Measurements from ENCODE around the gene ARID3A.

DNA sequence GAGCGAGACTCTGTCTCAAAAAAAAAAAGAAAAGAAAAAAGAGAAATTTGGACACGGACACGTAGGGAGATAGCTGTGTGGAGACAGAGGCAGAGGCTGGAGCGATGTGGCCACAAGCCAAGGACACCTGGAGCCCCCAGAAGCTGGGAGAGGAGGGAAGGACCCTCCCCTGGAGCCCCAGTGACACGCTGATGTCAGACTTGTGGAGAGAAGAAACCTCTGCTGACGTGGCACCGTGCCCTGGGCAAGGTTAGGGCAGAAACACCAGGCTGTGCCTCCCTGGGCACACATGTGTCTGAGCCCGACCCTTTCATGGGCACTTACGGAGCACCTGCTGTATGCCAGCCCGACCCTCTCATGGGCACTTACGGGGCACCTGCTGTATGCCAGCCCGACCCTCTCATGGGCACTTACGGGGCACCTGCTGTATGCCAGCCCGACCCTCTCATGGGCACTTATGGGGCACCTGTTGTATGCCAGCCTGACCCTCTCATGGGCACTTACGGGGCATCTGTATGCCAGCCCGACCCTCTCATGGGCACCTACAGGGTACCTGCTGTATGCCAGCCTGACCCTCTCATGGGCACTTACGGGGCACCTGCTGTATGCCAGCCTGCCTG lies 17.8 kb downstream of the ARID3A start:
- TF ChIP-seq, protein P1, sequence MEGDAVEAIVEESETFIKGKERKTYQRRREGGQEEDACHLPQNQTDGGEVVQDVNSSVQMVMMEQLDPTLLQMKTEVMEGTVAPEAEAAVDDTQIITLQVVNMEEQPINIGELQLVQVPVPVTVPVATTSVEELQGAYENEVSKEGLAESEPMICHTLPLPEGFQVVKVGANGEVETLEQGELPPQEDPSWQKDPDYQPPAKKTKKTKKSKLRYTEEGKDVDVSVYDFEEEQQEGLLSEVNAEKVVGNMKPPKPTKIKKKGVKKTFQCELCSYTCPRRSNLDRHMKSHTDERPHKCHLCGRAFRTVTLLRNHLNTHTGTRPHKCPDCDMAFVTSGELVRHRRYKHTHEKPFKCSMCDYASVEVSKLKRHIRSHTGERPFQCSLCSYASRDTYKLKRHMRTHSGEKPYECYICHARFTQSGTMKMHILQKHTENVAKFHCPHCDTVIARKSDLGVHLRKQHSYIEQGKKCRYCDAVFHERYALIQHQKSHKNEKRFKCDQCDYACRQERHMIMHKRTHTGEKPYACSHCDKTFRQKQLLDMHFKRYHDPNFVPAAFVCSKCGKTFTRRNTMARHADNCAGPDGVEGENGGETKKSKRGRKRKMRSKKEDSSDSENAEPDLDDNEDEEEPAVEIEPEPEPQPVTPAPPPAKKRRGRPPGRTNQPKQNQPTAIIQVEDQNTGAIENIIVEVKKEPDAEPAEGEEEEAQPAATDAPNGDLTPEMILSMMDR (IDR thresholded peaks at IDR 0.05): no peak
- no peak for TF ChIP-seq TCF7 (CRISPR knock-in tag; IDR thresholded peaks at IDR 0.05; ENCODE audit: low read depth)
- TF ChIP-seq NFE2L1 (CRISPR knock-in tag; IDR thresholded peaks at IDR 0.05): no peak
- no peak for TF ChIP-seq ELF4 (CRISPR knock-in tag; IDR thresholded peaks at IDR 0.05; ENCODE audit: low read depth)
- no peak for TF ChIP-seq JUN (CRISPR knock-in tag; IDR thresholded peaks at IDR 0.05)
- TF ChIP-seq, protein P2, sequence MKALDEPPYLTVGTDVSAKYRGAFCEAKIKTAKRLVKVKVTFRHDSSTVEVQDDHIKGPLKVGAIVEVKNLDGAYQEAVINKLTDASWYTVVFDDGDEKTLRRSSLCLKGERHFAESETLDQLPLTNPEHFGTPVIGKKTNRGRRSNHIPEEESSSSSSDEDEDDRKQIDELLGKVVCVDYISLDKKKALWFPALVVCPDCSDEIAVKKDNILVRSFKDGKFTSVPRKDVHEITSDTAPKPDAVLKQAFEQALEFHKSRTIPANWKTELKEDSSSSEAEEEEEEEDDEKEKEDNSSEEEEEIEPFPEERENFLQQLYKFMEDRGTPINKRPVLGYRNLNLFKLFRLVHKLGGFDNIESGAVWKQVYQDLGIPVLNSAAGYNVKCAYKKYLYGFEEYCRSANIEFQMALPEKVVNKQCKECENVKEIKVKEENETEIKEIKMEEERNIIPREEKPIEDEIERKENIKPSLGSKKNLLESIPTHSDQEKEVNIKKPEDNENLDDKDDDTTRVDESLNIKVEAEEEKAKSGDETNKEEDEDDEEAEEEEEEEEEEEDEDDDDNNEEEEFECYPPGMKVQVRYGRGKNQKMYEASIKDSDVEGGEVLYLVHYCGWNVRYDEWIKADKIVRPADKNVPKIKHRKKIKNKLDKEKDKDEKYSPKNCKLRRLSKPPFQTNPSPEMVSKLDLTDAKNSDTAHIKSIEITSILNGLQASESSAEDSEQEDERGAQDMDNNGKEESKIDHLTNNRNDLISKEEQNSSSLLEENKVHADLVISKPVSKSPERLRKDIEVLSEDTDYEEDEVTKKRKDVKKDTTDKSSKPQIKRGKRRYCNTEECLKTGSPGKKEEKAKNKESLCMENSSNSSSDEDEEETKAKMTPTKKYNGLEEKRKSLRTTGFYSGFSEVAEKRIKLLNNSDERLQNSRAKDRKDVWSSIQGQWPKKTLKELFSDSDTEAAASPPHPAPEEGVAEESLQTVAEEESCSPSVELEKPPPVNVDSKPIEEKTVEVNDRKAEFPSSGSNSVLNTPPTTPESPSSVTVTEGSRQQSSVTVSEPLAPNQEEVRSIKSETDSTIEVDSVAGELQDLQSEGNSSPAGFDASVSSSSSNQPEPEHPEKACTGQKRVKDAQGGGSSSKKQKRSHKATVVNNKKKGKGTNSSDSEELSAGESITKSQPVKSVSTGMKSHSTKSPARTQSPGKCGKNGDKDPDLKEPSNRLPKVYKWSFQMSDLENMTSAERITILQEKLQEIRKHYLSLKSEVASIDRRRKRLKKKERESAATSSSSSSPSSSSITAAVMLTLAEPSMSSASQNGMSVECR (CRISPR knock-in tag; IDR thresholded peaks at IDR 0.05; ENCODE audit: borderline replicate concordance): no peak
- TF ChIP-seq CREB1 (CRISPR knock-in tag; IDR thresholded peaks at IDR 0.05): no peak

Data from WTC11 (cell line).